T-helper 1 cell treated with Interleukin-12 subunit alpha and Interleukin-12 subunit beta and Interleukin-4 antibody, amounts not matched to agents 30 μg/mL and 1 μg/mL, for 36 hours (primary cell): ENCODE measurements around the gene DUS4L.

Source experiments
- H3K27ac Mint-ChIP-seq: one replicate; pipeline ENCODE4 v1.8.0; 2021; ENCODE audit warnings: mild to moderate bottlenecking, mixed read lengths
- H3K27me3 Mint-ChIP-seq: one replicate; pipeline ENCODE4 v1.8.0; 2021; ENCODE audit warnings: low read depth, mixed read lengths
- H3K36me3 Mint-ChIP-seq: one replicate; pipeline ENCODE4 v1.8.0; 2021; ENCODE audit warnings: low read depth, mixed read lengths
- H3K4me1 Mint-ChIP-seq: one replicate; pipeline ENCODE4 v1.8.0; 2021; ENCODE audit warnings: low read depth, mixed read lengths
- H3K4me3 Mint-ChIP-seq: one replicate; pipeline ENCODE4 v1.8.0; 2021; ENCODE audit warnings: mild to moderate bottlenecking, moderate library complexity, mixed read lengths
- H3K9me3 Mint-ChIP-seq: one replicate; pipeline ENCODE4 v1.8.0; 2021; ENCODE audit warnings: mixed read lengths

The DUS4L gene

DNA sequence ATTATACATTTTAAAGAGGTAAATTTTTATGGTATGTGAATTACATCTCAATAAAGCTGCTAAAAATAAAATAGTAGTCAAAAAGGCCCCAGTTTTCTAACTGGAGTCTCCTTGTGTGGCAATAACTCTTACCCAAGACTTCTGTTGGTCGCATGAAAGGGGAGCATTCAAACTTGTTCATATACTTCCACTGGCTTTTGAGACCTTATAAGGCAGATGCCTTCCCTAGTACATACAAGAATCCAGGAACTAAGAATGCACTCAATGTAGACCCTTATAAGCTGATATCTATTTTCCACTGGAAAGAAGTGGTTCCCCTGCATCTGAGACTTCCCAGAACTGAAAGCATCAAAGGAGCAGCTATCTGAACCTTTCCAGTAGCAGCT, 29.2 kb downstream of the DUS4L start:
- Mint-ChIP-seq H3K36me3 (peaks cover 33% of the 10 kb centered on the region), H3K9me3 (no peaks in the 10 kb centered on the region), H3K4me1 (peaks cover 3% of the 10 kb centered on the region), H3K4me3 (no peak overlapping the region), H3K27me3 (no peaks in the 10 kb centered on the region), H3K27ac (no peak overlapping the region)

DNA sequence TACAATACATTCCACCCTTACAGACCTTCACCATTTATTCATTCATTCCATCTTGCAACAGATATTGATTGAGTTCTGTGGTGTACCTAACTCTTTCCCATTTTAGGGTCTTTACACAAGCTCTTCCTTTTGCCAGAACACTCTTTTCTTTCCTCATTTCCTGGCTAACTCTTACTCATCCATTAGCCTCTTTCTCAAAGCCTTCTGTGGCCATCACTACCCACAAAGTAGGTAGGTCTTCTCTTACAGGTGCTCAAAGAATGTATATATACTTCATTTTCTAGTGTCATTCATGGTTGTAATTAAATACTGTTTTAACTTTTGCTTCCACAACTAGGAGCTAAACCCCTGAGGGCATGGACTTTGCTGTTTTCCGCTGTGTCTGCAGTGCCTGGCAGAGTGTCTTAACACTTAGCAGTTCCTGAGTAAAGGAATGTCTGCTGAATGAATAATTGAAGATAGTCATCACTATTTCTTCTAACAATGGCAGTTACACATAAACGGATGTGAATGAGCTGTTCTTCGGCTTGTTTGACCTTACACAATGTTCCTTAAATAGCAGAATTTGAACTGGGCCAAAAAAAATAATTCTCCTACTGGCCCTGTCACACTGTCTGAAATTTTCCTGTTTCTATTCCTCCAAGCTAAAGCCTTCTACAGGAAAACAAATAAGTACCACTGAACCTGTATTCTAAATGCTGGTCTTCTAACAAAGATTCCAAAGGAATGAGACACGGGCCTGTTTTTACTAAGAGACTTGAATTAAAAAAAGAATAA, 31.4 kb downstream of the DUS4L start:
- H3K27ac Mint-ChIP-seq = no peak overlapping the region
- no peaks in the 10 kb centered on the region for H3K9me3 Mint-ChIP-seq
- no peak overlapping the region for H3K4me3 Mint-ChIP-seq
- peaks cover 30% of the 10 kb centered on the region for H3K36me3 Mint-ChIP-seq
- peaks cover 4% of the 10 kb centered on the region for H3K4me1 Mint-ChIP-seq
- H3K27me3 Mint-ChIP-seq = no peaks in the 10 kb centered on the region

DNA sequence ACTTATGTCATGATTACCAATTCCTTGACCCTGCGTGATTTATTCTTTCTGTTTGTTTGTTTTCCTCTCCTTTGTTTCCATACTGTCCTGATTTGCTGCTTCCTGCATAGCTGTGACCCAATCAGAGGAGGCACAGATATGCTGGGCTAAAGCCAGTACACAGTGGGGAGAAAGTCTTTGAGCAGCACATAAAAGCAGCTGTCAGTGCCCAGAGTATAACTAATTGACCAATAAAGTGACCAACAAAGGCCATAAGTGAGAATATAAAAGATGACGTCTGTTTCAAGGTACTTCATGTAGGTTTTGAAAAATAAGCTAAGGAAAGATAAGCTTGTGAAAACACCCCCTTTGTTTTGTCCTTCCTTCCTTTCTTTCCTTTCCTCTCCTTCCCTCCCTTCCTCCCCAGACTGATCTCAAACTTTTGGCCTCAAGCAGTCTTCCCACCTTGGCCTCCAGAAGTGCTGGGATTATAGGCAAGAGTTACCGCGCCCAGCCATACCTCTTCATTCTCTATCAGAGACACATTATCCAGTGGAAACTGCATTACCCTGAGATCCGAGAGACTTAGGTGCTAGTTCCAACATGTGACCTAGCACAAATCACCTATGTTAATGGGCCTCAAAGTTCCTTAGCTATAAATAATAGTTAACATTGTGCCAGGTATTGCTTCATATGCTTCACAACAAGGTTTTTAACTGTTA, 33.3 kb downstream of the DUS4L start:
- Mint-ChIP-seq H3K27ac (no peak overlapping the region), H3K4me3 (no peak overlapping the region), H3K27me3 (no peaks in the 10 kb centered on the region), H3K4me1 (peaks cover 4% of the 10 kb centered on the region), H3K36me3 (peaks cover 32% of the 10 kb centered on the region), H3K9me3 (no peaks in the 10 kb centered on the region)

DNA sequence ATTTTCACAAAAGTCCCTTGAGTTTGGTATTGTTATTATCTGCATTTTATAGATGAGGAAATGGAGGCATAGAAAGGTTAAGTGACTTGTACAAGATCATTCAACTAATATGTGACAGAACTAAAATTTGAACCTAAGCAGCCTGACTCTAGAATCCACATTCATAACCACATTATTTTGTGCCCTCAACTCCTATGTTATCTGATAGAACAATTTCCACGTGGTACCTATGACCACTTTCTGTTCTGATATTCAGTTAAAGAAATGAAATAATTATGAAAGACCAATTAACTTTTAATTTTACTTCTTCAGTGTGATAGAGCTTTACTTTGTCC, 33.8 kb downstream of the DUS4L start:
- Mint-ChIP-seq H3K27ac (no peak overlapping the region), H3K9me3 (no peaks in the 10 kb centered on the region), H3K27me3 (no peaks in the 10 kb centered on the region), H3K4me1 (peaks cover 4% of the 10 kb centered on the region), H3K36me3 (peaks cover 30% of the 10 kb centered on the region), H3K4me3 (no peak overlapping the region)

DNA sequence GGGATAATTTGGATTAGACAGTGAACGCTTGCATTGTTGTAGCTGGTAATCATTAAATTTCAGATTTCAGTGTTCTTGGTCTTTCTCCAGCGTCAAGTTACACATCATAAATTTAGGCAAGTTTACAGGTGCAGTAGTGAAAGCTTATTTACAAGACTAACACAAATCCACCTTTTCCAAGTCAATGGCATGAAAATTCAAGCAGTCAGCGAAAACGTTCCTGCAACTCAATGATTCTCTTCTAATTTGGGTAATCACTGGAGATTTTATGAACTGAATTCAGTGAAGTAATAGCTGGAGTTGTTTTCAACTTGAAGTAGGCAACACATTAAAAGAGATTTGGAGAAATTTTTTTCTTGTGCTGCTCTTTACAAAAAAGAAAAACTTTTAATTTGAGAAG, 34.2 kb downstream of the DUS4L start:
- H3K36me3 Mint-ChIP-seq = peaks cover 30% of the 10 kb centered on the region
- peaks cover 4% of the 10 kb centered on the region for H3K4me1 Mint-ChIP-seq
- H3K4me3 Mint-ChIP-seq = no peak overlapping the region
- no peaks in the 10 kb centered on the region for H3K27me3 Mint-ChIP-seq
- no peaks in the 10 kb centered on the region for H3K9me3 Mint-ChIP-seq
- no peak overlapping the region for H3K27ac Mint-ChIP-seq

DNA sequence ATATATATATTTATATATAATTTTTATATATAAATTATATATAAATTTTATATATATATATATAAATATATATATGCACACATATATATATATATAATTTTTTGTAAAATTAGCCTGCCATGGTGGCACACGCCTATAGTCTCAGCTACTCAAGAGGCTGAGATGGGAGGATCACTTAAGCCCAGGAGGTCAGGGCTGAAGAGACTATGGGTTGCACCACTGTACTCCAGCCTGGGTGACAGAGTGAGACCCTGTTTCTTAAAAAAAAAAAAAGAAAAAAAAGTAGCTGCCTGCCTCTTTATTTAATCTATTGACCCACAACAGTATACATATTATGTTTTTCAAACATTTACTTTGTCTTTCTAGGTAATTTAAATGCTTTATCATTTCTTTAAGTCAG, 35.5 kb downstream of the DUS4L start:
- no peaks in the 10 kb centered on the region for H3K9me3 Mint-ChIP-seq
- H3K4me1 Mint-ChIP-seq = peaks cover 4% of the 10 kb centered on the region
- H3K27ac Mint-ChIP-seq = no peak overlapping the region
- H3K4me3 Mint-ChIP-seq = no peak overlapping the region
- H3K27me3 Mint-ChIP-seq = no peaks in the 10 kb centered on the region
- peaks cover 27% of the 10 kb centered on the region for H3K36me3 Mint-ChIP-seq

DNA sequence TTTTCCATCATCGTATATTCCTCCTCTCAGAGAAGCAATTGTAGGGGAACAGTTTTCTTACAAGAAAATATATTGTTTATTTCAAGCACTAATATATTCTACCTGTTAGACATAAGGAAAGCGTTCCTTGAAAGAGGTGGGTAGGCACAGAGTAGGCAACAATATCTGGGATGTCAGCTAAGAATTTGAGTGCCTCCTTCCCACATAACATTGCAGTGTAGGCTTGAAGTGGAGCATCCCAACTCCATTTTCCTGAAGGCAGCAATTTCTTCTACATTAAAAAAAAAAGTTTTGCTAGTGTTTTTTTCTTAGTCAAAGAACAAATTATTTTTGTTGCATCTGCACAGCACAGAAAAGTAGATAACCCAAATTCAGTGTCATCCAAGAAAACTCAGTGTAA, 37.0 kb downstream of the DUS4L start:
- Mint-ChIP-seq H3K27ac (no peak overlapping the region), H3K4me3 (no peak overlapping the region), H3K27me3 (no peaks in the 10 kb centered on the region), H3K9me3 (no peaks in the 10 kb centered on the region), H3K4me1 (peaks cover 9% of the 10 kb centered on the region), H3K36me3 (peaks cover 23% of the 10 kb centered on the region)

DNA sequence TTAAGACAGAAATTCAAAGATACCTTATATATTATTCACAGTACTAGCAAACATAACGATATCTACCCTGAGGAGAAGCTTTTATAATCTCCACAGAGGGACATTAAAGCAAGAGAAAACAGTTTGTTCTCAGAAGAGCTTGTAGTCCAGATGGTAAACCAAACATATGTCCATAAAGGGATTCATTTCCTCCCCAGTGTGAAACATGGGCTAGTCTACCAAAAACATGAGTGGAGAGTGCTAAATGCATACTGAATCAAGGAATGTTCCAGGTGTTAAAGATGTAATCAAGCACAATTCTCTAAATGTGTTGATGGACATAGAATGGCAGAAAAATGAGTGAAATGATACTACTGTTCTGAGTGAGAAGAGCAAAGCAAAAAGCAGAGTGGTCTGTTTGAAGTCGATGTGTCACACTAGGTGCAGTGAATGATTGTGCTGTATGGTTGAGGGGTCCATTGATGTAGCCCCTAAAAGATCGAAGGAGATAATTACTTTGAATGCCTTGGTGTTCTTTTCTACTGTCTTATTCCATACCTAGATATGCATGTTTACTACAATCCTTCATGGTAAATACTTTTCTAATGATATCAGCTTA, 41.5 kb downstream of the DUS4L start:
- no peaks in the 10 kb centered on the region for H3K9me3 Mint-ChIP-seq
- peaks cover 28% of the 10 kb centered on the region for H3K36me3 Mint-ChIP-seq
- peaks cover 5% of the 10 kb centered on the region for H3K4me1 Mint-ChIP-seq
- H3K4me3 Mint-ChIP-seq = no peak overlapping the region
- no peaks in the 10 kb centered on the region for H3K27me3 Mint-ChIP-seq
- H3K27ac Mint-ChIP-seq = no peak overlapping the region

DNA sequence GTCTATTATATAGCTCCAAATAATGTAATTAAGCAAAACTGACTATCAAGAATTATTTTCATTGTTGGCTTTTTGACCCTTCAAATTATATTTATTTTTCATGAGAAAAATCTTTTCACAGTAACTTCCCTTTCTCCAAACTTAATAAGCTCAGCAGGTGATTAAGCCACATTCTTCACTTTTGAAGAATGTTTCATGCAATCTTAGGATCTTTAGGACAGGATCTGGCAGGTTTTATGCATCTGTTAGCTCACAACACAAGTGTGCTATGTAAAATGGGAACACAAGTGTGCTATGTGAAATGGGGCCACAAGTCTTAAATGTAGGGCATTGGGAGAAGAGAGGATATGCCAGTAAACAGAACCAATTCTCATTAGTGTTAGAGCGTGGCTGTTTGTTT, 42.5 kb downstream of the DUS4L start:
- no peak overlapping the region for H3K27ac Mint-ChIP-seq
- H3K4me3 Mint-ChIP-seq = no peak overlapping the region
- peaks cover 23% of the 10 kb centered on the region for H3K36me3 Mint-ChIP-seq
- no peaks in the 10 kb centered on the region for H3K9me3 Mint-ChIP-seq
- H3K4me1 Mint-ChIP-seq = peaks cover 5% of the 10 kb centered on the region
- H3K27me3 Mint-ChIP-seq = no peaks in the 10 kb centered on the region

DNA sequence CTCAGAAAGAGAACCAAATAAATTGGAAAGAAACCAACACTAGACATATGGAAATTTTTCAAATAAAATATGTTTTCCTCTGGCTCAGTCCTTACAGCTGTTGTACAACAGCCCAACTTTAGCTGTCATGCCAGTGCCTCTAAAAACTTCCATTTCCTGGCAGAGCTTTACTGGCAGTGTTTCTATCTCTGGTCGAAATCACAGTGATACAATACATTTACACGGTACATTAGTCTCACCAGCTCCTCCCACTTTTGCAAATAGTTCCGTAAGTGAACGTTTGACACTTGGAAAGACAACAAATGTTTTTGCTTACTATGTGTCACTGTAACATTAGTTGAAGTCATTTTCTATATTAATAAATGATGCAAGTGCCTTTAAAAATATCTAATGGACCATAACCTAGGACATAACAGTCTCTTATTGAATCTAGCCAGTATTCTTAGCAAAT, 46.1 kb downstream of the DUS4L start:
- Mint-ChIP-seq H3K4me1 (peaks cover 20% of the 10 kb centered on the region), H3K27ac (no peak overlapping the region), H3K4me3 (no peak overlapping the region), H3K27me3 (no peaks in the 10 kb centered on the region), H3K9me3 (no peaks in the 10 kb centered on the region), H3K36me3 (peaks cover 40% of the 10 kb centered on the region)

DNA sequence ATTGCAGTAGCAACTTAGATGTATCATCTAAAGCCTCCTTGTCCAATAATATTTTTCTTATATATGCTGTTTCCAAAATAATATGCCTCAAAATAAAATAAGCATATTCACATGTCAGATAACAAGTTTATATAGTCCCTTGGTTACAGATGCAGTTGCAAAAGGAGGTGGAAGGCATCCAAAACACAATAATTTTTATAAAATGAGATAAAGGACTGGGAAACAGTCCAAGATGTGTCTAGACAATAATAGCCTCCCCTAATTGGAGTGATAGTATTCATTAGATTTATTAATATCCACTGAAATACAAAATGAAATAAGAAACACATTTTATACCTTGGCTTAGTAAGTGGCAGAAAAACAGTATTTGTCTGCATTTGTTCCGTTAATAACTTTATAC, 46.6 kb downstream of the DUS4L start:
- Mint-ChIP-seq H3K27me3 (no peaks in the 10 kb centered on the region), H3K4me1 (peaks cover 21% of the 10 kb centered on the region), H3K4me3 (no peak overlapping the region), H3K27ac (no peak overlapping the region), H3K36me3 (peaks cover 37% of the 10 kb centered on the region), H3K9me3 (no peaks in the 10 kb centered on the region)

DNA sequence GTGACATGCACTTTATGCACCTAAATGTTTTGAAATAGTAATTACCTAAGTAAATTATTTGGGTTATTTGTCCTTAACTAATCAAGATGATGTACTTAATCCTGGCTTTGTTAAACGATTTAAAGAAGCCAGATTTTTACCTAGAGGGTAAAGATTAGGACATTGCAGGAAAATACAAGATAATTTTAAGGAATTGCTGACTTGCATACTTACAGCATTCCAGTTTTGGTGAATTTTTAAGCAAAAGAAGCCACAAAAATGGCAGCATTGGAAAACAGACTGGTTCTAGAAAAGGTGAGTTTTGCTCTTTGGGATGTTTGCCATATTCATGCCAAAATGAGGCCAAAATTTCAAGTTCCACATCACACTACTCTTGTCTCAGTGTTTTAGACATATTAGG, 49.7 kb downstream of the DUS4L start:
- H3K27ac Mint-ChIP-seq = no peak overlapping the region
- no peaks in the 10 kb centered on the region for H3K27me3 Mint-ChIP-seq
- no peaks in the 10 kb centered on the region for H3K9me3 Mint-ChIP-seq
- H3K4me3 Mint-ChIP-seq = no peak overlapping the region
- peaks cover 30% of the 10 kb centered on the region for H3K4me1 Mint-ChIP-seq
- H3K36me3 Mint-ChIP-seq = peaks cover 41% of the 10 kb centered on the region

DNA sequence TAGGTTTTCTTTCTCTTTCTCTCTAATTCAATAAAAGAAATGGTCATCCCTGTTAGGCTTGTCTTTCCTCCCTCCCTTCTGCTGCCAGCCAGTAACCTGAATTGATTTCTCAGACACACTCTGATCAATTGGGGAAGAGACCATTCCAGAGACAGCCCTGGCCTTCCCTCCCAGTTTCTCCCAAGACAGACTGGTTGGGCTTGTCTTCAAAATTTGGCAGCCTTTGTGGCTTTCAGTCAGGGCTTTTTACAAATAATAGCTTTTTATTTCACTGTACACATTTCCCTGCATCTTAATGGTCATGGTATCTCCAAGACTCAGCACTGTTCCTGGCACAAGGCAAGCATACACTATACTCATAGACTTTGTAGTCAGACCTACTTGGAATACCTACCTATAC, 50.2 kb downstream of the DUS4L start:
- no peaks in the 10 kb centered on the region for H3K27me3 Mint-ChIP-seq
- H3K4me3 Mint-ChIP-seq = no peak overlapping the region
- no peak overlapping the region for H3K27ac Mint-ChIP-seq
- H3K4me1 Mint-ChIP-seq = peaks cover 30% of the 10 kb centered on the region
- H3K9me3 Mint-ChIP-seq = no peaks in the 10 kb centered on the region
- H3K36me3 Mint-ChIP-seq = peaks cover 39% of the 10 kb centered on the region

DNA sequence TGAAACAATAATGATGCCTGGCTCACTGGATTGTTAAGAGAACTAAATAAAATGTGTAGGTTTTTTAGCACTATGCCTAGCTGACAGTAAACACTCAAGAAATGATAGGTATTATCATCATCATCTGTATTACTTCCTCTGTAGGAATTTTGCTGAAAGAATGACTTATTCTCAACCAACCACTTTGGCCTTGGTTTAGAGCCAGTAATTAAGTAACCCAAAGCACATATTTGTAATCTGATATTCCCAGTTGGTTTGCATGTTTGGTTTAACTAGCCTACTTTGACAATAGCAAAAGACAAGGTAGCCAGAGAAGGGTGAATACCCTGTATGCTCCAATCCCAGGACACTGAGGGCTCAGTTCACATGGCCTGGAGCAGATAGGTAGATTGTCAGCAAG, 50.7 kb downstream of the DUS4L start:
- H3K27ac Mint-ChIP-seq = no peak overlapping the region
- no peaks in the 10 kb centered on the region for H3K27me3 Mint-ChIP-seq

More for the DNA sequence above, 50.7 kb downstream of the DUS4L start:
- Mint-ChIP-seq H3K4me1 (peaks cover 30% of the 10 kb centered on the region), H3K36me3 (peaks cover 35% of the 10 kb centered on the region), H3K9me3 (no peaks in the 10 kb centered on the region), H3K4me3 (no peak overlapping the region)
